Natural killer cell (primary cell): ENCODE results near the gene ZRANB1. TPM values are rescaled to one million over a fixed set of nuclear protein-coding genes. Genes with fewer than 3 reads are reported as not detected.

Experiments used
- ATAC-seq, 3 donors: fragments of 150-1000 bp in 2 of 3; fragments of 200-7000 bp in 1 of 3; cut with Tn5 transposase; 1 replicate in 1 of 3; 2 replicates in 2 of 3; pipeline ENCODE4 v1.10.0; 2021; ENCODE audit warnings: mild to moderate bottlenecking in 2 of 3, moderate library complexity in 2 of 3
- DNase-seq, 2 donors: peaks; one replicate each; pipeline versions ENCODE4 v3.0.0 to v3.0.0-alpha.2; 2013 to 2021; ENCODE audit warnings: mixed read lengths in 1 of 2
- H3K27ac ChIP-seq: one replicate; pipeline ENCODE4 v1.5.1; 2013; ENCODE audit warnings: mild to moderate bottlenecking, low read length
- H3K27me3 ChIP-seq: one replicate; pipeline ENCODE4 v1.6.1; 2013; ENCODE audit warnings: low read length; ENCODE audit not compliant: control insufficient read depth, insufficient read depth
- H3K36me3 ChIP-seq: one replicate; pipeline ENCODE4 v1.6.1; 2013; ENCODE audit warnings: low read length; ENCODE audit not compliant: control insufficient read depth, insufficient read depth
- H3K4me1 ChIP-seq: one replicate; pipeline ENCODE4 v1.6.1; 2013; ENCODE audit warnings: low read length; ENCODE audit not compliant: control insufficient read depth, insufficient read depth
- H3K4me3 ChIP-seq: one replicate; pipeline ENCODE4 v1.5.1; 2013; ENCODE audit warnings: low read length
- H3K9me3 ChIP-seq: one replicate; pipeline ENCODE4 v1.6.1; 2013; ENCODE audit warnings: low read length; ENCODE audit not compliant: control insufficient read depth, insufficient read depth
- H3K27ac Mint-ChIP-seq, 2 donors: one replicate each; pipeline ENCODE4 v1.8.0; 2022; ENCODE audit warnings: mild to moderate bottlenecking in 2 of 2, mixed read lengths in 2 of 2, moderate library complexity in 1 of 2
- H3K27me3 Mint-ChIP-seq, 2 donors: one replicate each; pipeline ENCODE4 v1.8.0; 2022; ENCODE audit warnings: low read depth in 2 of 2, mixed read lengths in 2 of 2
- H3K36me3 Mint-ChIP-seq: one replicate; pipeline ENCODE4 v1.8.0; 2022; ENCODE audit warnings: mixed read lengths
- H3K4me1 Mint-ChIP-seq, 2 donors: one replicate each; pipeline ENCODE4 v1.8.0; 2022; ENCODE audit warnings: mixed read lengths in 2 of 2
- H3K4me3 Mint-ChIP-seq: one replicate; pipeline ENCODE4 v1.8.0; 2022; ENCODE audit warnings: mild to moderate bottlenecking, moderate library complexity, mixed read lengths
- H3K9me3 Mint-ChIP-seq, 2 donors: one replicate each; pipeline ENCODE4 v1.8.0; 2022; ENCODE audit warnings: mixed read lengths in 2 of 2
- WGBS: methylation state at CpG from one replicate; pipeline ENCODE4 v1.1.7; 2013; ENCODE audit warnings: missing lambda C conversion rate; ENCODE audit not compliant: insufficient coverage; 5-methylcytosine and 5-hydroxymethylcytosine counted together
- intact Hi-C: fragments of 100-400 bp; cut with micrococcal nuclease; formaldehyde crosslinking; loops from one replicate; pipeline ENCODE4 v1.14.2; 2022
- total RNA-seq, 4 donors: library from RNA; stranded (reverse); fragments of 120-200 nt in 1 of 4; gene quantifications; one replicate each; pipeline versions ENCODE4 v1.2.3 to v1.2.4, GENCODE V29; 2013 to 2022
- TF ChIP-seq, protein P1 (sequence below): fragments of 200-600 bp; IDR thresholded peaks from one replicate; pipeline ENCODE4 v1.8.0; 2022; ENCODE audit warnings: antibody characterized with exemption

The ZRANB1 gene
- total RNA-seq, 3 donors from 2014 or later (not counting 1 experiment from before 2014, with no cell fraction given) = 18.0 to 20.5 (median 18.8) TPM

DNA sequence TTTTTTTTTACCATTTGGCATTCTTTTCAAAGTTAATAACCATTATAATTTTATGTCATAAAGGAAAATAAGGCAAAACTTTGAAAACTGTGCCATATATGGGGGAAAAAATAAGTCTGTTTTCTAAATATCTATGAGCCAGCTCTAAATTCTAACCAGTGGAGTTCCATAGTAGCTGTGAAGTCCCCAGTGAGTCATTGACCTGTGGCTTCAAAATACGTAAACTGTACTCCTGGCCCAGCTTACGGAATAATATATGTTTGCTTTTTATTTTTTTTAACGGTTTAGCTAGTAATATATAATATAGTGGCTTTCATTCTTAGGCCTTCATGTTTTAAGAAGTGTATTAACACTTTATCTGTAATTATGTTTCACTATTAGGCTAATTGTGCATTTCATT, 20.5 kb downstream of the ZRANB1 start:
- Histone ChIP-seq H3K27me3 (no peaks in the 10 kb centered on the region), H3K4me3 (no peak overlapping the region), H3K36me3 (peaks cover 10% of the 10 kb centered on the region), H3K4me1 (no peaks in the 10 kb centered on the region), H3K9me3 (no peaks in the 10 kb centered on the region), H3K27ac (no peak overlapping the region)
- DNase-seq (no peak), ATAC-seq (no peak)
- TF ChIP-seq, protein P1, sequence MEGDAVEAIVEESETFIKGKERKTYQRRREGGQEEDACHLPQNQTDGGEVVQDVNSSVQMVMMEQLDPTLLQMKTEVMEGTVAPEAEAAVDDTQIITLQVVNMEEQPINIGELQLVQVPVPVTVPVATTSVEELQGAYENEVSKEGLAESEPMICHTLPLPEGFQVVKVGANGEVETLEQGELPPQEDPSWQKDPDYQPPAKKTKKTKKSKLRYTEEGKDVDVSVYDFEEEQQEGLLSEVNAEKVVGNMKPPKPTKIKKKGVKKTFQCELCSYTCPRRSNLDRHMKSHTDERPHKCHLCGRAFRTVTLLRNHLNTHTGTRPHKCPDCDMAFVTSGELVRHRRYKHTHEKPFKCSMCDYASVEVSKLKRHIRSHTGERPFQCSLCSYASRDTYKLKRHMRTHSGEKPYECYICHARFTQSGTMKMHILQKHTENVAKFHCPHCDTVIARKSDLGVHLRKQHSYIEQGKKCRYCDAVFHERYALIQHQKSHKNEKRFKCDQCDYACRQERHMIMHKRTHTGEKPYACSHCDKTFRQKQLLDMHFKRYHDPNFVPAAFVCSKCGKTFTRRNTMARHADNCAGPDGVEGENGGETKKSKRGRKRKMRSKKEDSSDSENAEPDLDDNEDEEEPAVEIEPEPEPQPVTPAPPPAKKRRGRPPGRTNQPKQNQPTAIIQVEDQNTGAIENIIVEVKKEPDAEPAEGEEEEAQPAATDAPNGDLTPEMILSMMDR = no peak
- no peak overlapping the region for H3K4me3 Mint-ChIP-seq
- no peak overlapping the region for H3K27ac Mint-ChIP-seq
- H3K9me3 Mint-ChIP-seq = no peaks in the 10 kb centered on the region
- no CpG with 5 or more reads among the region's 3 CpGs for WGBS
- intact Hi-C loops = no loop called here
- no peaks in the 10 kb centered on the region for H3K27me3 Mint-ChIP-seq
- peaks cover 24 to 34% of the 10 kb centered on the region in 2 donors for H3K4me1 Mint-ChIP-seq
- H3K36me3 Mint-ChIP-seq = no peaks in the 10 kb centered on the region

DNA sequence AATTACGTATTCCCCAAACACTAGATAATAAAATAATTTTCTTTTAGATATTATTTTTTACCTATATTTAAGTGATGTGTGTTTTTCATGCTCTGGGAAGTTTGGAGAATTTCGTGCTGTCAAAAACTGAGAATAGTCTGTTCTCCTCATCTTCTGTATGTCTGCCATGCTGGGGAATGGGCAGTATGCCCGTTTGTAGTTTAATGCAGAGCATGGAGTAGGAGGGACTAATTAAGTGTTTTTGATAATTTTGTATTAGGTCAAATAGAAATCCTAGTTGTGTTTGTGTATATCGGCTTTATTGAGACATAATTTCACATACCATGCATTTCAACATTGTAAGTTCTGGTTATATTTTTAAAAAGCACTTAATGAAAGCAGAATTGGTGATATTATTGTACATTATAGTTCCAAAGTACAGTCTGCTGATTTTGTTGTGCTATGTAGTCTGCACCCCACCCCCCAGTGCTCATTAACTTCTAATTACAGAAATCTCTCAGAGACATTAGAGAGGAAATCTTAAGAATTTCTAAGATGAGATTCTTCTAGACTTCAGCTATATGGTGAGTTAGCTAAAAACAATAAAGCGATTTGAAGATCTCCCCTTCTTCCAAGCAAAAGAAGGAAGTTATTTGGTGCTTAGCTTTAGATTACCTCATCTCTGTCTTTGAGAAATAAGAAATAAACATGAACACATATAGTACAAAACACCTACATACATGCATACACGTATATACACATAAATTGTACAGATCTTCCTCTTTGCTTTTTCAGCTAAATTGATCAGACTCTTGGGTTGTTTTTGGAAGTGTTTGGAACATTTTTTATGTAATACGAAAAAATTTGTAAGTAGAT, 22.2 kb downstream of the ZRANB1 start:
- Mint-ChIP-seq H3K4me3 (no peak overlapping the region), H3K36me3 (no peaks in the 10 kb centered on the region), H3K27me3 (no peaks in the 10 kb centered on the region), H3K4me1 (peaks cover 8 to 28% of the 10 kb centered on the region in 2 donors), H3K27ac (no peak overlapping the region), H3K9me3 (no peaks in the 10 kb centered on the region)
- H3K27me3 ChIP-seq = no peaks in the 10 kb centered on the region
- intact Hi-C loops = no loop called here
- peaks cover 19% of the 10 kb centered on the region for H3K36me3 ChIP-seq
- H3K4me3 ChIP-seq = no peak overlapping the region
- no peaks in the 10 kb centered on the region for H3K4me1 ChIP-seq
- H3K27ac ChIP-seq = no peak overlapping the region
- DNase-seq (no peak), ATAC-seq (no peak)
- WGBS = 86% methylated on average over 3 of the region's 7 CpGs
- no peaks in the 10 kb centered on the region for H3K9me3 ChIP-seq
- TF ChIP-seq, protein P1 = no peak

DNA sequence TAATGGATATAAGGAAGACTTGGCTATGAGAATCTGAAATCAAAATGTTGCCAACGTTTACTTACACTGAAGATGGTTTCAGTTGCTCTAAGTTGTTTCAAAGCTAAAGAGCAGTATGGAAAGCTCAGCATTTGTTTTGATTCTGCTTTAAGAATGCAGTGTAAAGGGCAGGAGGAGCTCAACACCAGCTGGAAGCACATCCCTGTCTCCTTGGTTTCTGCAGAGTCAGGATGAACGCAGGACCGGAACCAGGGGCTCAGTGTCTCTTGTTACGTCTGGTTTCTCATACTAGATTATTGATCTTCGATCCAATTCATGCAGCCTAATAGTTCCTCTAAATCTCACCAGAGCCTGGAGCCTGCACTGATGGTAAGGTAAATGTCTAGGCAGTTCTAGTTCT, 24.1 kb downstream of the ZRANB1 start:
- no peaks in the 10 kb centered on the region for H3K9me3 ChIP-seq
- TF ChIP-seq, protein P1 = no peak
- H3K27me3 ChIP-seq = no peaks in the 10 kb centered on the region
- ATAC-seq = no peak
- no peak overlapping the region for H3K4me3 Mint-ChIP-seq
- 97% methylated on average over 5 of the region's 5 CpGs for WGBS
- no peak overlapping the region for H3K27ac Mint-ChIP-seq
- H3K4me3 ChIP-seq = no peak overlapping the region
- H3K36me3 Mint-ChIP-seq = no peaks in the 10 kb centered on the region
- intact Hi-C loops = no loop called here
- no peaks in the 10 kb centered on the region for H3K27me3 Mint-ChIP-seq
- H3K4me1 ChIP-seq = peaks cover 8% of the 10 kb centered on the region
- H3K4me1 Mint-ChIP-seq = peaks cover 13 to 28% of the 10 kb centered on the region in 2 donors
- H3K27ac ChIP-seq = no peak overlapping the region
- H3K9me3 Mint-ChIP-seq = no peaks in the 10 kb centered on the region
- H3K36me3 ChIP-seq = peaks cover 21% of the 10 kb centered on the region
- no peak for DNase-seq

DNA sequence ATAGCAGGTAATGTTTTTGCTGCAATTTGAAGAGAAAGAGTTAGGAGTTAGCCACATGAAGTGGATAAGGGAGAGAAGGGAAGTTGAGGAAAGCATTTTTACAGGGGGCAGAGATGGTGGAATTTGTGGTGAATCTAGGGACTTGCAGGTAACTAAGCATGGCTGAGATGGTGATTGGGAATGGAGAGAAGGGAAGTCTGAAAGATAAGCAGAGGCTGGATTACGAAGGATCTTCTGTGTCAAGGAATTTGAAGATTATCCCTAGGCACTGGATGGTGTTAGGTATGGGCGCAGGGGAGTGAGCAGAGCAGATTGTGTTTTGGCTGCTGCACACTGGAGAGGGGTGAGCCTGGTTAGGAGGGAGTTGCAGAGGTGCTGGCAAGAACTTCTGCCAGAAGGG, 25.3 kb downstream of the ZRANB1 start:
- no peaks in the 10 kb centered on the region for H3K9me3 Mint-ChIP-seq
- ATAC-seq (no peak), DNase-seq (no peak)
- TF ChIP-seq, protein P1 = no peak
- Histone ChIP-seq H3K27me3 (no peaks in the 10 kb centered on the region), H3K36me3 (peaks cover 21% of the 10 kb centered on the region), H3K4me3 (no peak overlapping the region), H3K4me1 (peaks cover 11% of the 10 kb centered on the region), H3K27ac (no peak overlapping the region), H3K9me3 (no peaks in the 10 kb centered on the region)
- no peaks in the 10 kb centered on the region for H3K36me3 Mint-ChIP-seq
- 97% methylated on average over 2 of the region's 2 CpGs for WGBS
- no peak overlapping the region for H3K27ac Mint-ChIP-seq
- intact Hi-C loops = no loop called here
- H3K4me1 Mint-ChIP-seq = peaks cover 20 to 30% of the 10 kb centered on the region in 2 donors
- no peak overlapping the region for H3K4me3 Mint-ChIP-seq
- no peaks in the 10 kb centered on the region for H3K27me3 Mint-ChIP-seq
